HEK293 (cell line): ENCODE measurements around the gene RAB44.

Experiments used
- CTCF ChIA-PET: fragments of 350-600 bp; formaldehyde crosslinking; extraction: SDS; loops from one replicate; lab custom pipeline; 2021; ENCODE audit warnings: antibody characterized with exemption; lab: Yijun Ruan, JAX
- POLR2A ChIA-PET: fragments of 300-600 bp; formaldehyde crosslinking; extraction: SDS; loops from one replicate; lab custom pipeline; 2020; ENCODE audit warnings: antibody characterized with exemption, inconsistent platforms; lab: Yijun Ruan, JAX
- H3K27ac ChIP-seq: fragments of 200-500 bp; sonication (Bioruptor generic); 2 replicates; pipeline ENCODE4 v1.5.1; 2014; ENCODE audit warnings: low read depth, low read length, control low read depth, inconsistent platforms; ENCODE audit errors: extremely low read depth
- H3K36me3 ChIP-seq, 2 experiments: fragments of 200-500 bp in 1 of 2; sonication (Bioruptor generic) in 1 of 2; 1 replicate in 1 of 2; 2 replicates in 1 of 2; pipeline ENCODE4 v1.5.1; 2014 to 2017; ENCODE audit warnings: inconsistent platforms in 2 of 2, low read length in 2 of 2; ENCODE audit not compliant: control insufficient read depth in 2 of 2, insufficient read depth in 1 of 2
- H3K4me1 ChIP-seq: fragments of 200-500 bp; sonication (Bioruptor generic); 2 replicates; pipeline ENCODE4 v1.5.1; 2014; ENCODE audit warnings: mild to moderate bottlenecking, low read length, inconsistent platforms; ENCODE audit not compliant: control insufficient read depth, insufficient read depth
- H3K4me3 ChIP-seq: 2 replicates; pipeline ENCODE4 v1.5.1; 2011; ENCODE audit warnings: low read depth, mild to moderate bottlenecking, control low read depth, low read length, moderate library complexity
- H3K9me3 ChIP-seq: fragments of 200-500 bp; sonication (Bioruptor generic); 2 replicates; pipeline ENCODE4 v1.5.1; 2014; ENCODE audit warnings: low read depth, low read length, inconsistent platforms; ENCODE audit not compliant: control insufficient read depth, insufficient read depth
- BCL11A ChIP-seq: fragments of 450-650 bp; formaldehyde crosslinking; IDR thresholded peaks from 2 replicates; pipeline ENCODE4 v1.5.1; 2016; ENCODE audit warnings: low read depth, missing biosample characterization, missing genetic modification characterization
- BCL6B ChIP-seq: fragments of 450-650 bp; formaldehyde crosslinking; IDR thresholded peaks from 2 replicates; pipeline ENCODE4 v1.5.1; 2017; ENCODE audit warnings: missing biosample characterization, missing genetic modification characterization
- EGR2 ChIP-seq: fragments of 450-650 bp; formaldehyde crosslinking; IDR thresholded peaks from 2 replicates; pipeline ENCODE4 v1.5.1; 2016; ENCODE audit warnings: low read depth, missing biosample characterization, missing genetic modification characterization
- KLF1 ChIP-seq: fragments of 450-650 bp; formaldehyde crosslinking; IDR thresholded peaks from 2 replicates; pipeline ENCODE4 v1.5.1; 2016; ENCODE audit warnings: missing biosample characterization, missing genetic modification characterization
- PATZ1 ChIP-seq: fragments of 450-650 bp; formaldehyde crosslinking; IDR thresholded peaks from 2 replicates; pipeline ENCODE4 v1.5.1; 2016; ENCODE audit warnings: missing biosample characterization, missing genetic modification characterization
- PBX3 ChIP-seq: sonication (generic); formaldehyde crosslinking; IDR thresholded peaks from 2 replicates; pipeline ENCODE4 v1.8.1; 2022; ENCODE audit warnings: mild to moderate bottlenecking, moderate library complexity, missing genetic modification reagents
- TSHZ1 ChIP-seq: fragments of 450-650 bp; formaldehyde crosslinking; IDR thresholded peaks from 2 replicates; pipeline ENCODE4 v1.5.1; 2016; ENCODE audit warnings: missing biosample characterization, missing genetic modification characterization, borderline replicate concordance
- ZBTB6 ChIP-seq: fragments of 450-650 bp; formaldehyde crosslinking; IDR thresholded peaks from 2 replicates; pipeline ENCODE4 v1.5.1; 2017; ENCODE audit warnings: missing biosample characterization, missing genetic modification characterization
- ZBTB8A ChIP-seq: fragments of 450-650 bp; formaldehyde crosslinking; IDR thresholded peaks from 2 replicates; pipeline ENCODE4 v1.5.1; 2016; ENCODE audit warnings: missing biosample characterization, missing genetic modification characterization
- ZFHX2 ChIP-seq: fragments of 450-650 bp; formaldehyde crosslinking; conservative IDR thresholded peaks from 2 replicates; pipeline ENCODE4 v1.5.1; 2016; ENCODE audit warnings: missing biosample characterization, missing genetic modification characterization
- ZNF394 ChIP-seq: fragments of 450-650 bp; formaldehyde crosslinking; IDR thresholded peaks from 2 replicates; pipeline ENCODE4 v1.5.1; 2016; ENCODE audit warnings: missing biosample characterization, missing genetic modification characterization, mild to moderate bottlenecking, moderate library complexity, borderline replicate concordance
- TF ChIP-seq, protein P1 (sequence below): fragments of 450-650 bp; formaldehyde crosslinking; IDR thresholded peaks from 2 replicates; pipeline ENCODE4 v1.5.1; 2016; ENCODE audit warnings: missing biosample characterization, missing genetic modification characterization

RAB44 gene

GRCh38 chr6:36721369-36722140 lies 23.9 kb downstream of the RAB44 start:
- no peak overlapping the region for H3K4me3 ChIP-seq
- H3K4me1 ChIP-seq, result no peaks in the 10 kb centered on the region
- no peaks in the 10 kb centered on the region for H3K36me3 ChIP-seq
- TF ChIP-seq KLF1, result no peak
- TF ChIP-seq BCL11A (tag by site-specific recombination), result no peak
- no peak for TF ChIP-seq PBX3
- TF ChIP-seq ZBTB6, result no peak
- 0 out of 2 replicates have a peak, but pooled peaks have one; percentile 14 for TF ChIP-seq EGR2
- TF ChIP-seq PATZ1 (tag by site-specific recombination), result no peak
- TF ChIP-seq TSHZ1 (tag by site-specific recombination), result no peak
- TF ChIP-seq ZBTB8A (tag by site-specific recombination), result peak; percentile 54
- TF ChIP-seq, protein P1, sequence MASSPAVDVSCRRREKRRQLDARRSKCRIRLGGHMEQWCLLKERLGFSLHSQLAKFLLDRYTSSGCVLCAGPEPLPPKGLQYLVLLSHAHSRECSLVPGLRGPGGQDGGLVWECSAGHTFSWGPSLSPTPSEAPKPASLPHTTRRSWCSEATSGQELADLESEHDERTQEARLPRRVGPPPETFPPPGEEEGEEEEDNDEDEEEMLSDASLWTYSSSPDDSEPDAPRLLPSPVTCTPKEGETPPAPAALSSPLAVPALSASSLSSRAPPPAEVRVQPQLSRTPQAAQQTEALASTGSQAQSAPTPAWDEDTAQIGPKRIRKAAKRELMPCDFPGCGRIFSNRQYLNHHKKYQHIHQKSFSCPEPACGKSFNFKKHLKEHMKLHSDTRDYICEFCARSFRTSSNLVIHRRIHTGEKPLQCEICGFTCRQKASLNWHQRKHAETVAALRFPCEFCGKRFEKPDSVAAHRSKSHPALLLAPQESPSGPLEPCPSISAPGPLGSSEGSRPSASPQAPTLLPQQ (tag by site-specific recombination), result 0 out of 2 replicates have a peak, but pooled peaks have one; percentile 32
- no peak for TF ChIP-seq ZNF394 (tag by site-specific recombination)
- TF ChIP-seq ZFHX2 (tag by site-specific recombination), result 0 out of 2 replicates have a peak, but pooled peaks have one; percentile 23
- no peak for TF ChIP-seq BCL6B (tag by site-specific recombination)
- CTCF ChIA-PET, result interaction anchor here (0.6 to 5.4 kb wide), 5 partner anchors 43 to 115 kb away, joined by 3 to 50 read pairs (median 4); partner anchors contain the start of gene CDKN1A
- no peak overlapping the region for H3K27ac ChIP-seq
- no peaks in the 10 kb centered on the region for H3K9me3 ChIP-seq
- POLR2A ChIA-PET, result interaction anchor here (0.5 to 1.5 kb wide), 2 partner anchors 38 to 43 kb away, joined by 4 to 5 read pairs; partner anchors contain the start of gene CDKN1A
